ENCODE data around the gene CTCFL. TPM values are rescaled to one million over a fixed set of nuclear protein-coding genes. Genes with fewer than 3 reads are reported as not detected.

CTCFL gene
- total RNA-seq, 2 experiments from 2014 or later: not detected

DNA sequence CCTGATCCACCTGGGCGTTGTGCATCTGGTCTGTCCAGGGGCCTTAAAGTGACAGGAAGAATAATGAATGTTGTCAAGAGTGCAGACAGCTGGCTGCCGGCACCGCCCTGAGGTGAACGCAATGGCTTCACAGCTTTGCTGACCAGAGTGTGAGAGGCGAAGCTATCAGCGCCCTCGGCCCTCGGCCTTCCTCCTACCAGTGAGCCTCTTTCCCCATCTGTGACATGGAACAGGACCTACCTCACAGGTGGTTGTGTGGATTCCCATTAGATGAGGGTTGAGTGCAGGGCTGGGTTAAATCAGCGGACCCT lies 54.8 kb downstream of the CTCFL start:
- peaks cover 5% of the 10 kb centered on the region for H3K4me1 Mint-ChIP-seq (ENCODE audit: low read depth)
- DNase-seq: no peak
- intact Hi-C loops (cut with micrococcal nuclease): no loop called here
- H3K36me3 Mint-ChIP-seq: no peaks in the 10 kb centered on the region
- no peak overlapping the region for H3K27ac Mint-ChIP-seq
- H3K9me3 Mint-ChIP-seq: no peaks in the 10 kb centered on the region
- no peak overlapping the region for H3K4me3 Mint-ChIP-seq
- ChIA-PET POLR2A (no interaction called here), CTCF (interaction anchor here (0.8 kb wide), 1 partner anchor 89 kb away, joined by 3 read pairs; no protein-coding TSS in a partner anchor)
- no peaks in the 10 kb centered on the region for H3K27me3 Mint-ChIP-seq

DNA sequence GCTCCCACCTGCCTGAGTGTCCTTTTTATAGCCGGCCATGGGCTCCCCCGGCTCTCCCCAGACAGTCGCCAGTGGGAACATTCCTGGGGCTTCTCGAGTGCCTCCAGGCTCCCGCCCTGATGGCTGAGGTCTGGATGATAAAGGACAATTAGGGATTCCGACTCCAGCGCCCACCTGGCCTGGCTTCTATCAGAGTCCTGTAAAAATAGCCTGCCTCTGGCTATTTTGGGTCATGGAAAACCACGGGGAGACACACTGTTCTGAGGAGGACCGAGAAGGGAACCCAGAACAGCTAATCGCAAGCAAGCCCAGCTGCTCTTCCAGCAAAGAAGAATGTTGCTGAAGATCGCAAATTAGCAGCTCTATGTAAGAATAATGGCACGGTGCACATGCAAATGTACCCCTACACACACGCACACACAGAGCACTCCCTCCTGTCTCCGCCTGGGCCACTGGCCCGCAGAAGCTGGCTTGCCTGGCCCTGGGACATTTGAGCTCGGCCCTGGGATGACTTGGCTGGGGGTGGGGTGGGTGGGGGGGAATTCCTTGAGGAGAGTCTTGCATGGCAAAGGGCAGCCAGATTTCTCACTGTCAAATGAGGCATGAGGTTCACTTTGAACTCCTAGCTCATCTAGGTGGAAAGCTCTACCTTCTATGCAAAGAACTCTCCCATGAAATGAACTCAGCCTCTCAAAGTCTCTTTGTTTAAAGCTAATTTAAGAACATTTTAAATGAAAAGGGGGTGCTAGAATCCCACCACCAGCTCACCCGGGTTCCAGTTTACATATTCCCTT lies 55.3 kb downstream of the CTCFL start:
- intact Hi-C loops (cut with micrococcal nuclease): no loop called here
- no peaks in the 10 kb centered on the region for H3K9me3 Mint-ChIP-seq
- DNase-seq: no peak
- POLR2A ChIA-PET: no interaction called here
- H3K4me1 Mint-ChIP-seq (ENCODE audit: low read depth): peaks cover 5% of the 10 kb centered on the region
- H3K27ac Mint-ChIP-seq: no peak overlapping the region
- no peak overlapping the region for H3K4me3 Mint-ChIP-seq
- no peaks in the 10 kb centered on the region for H3K27me3 Mint-ChIP-seq
- H3K36me3 Mint-ChIP-seq: no peaks in the 10 kb centered on the region
- CTCF ChIA-PET: interaction anchor here (0.8 kb wide), 1 partner anchor 88 kb away, joined by 3 read pairs; no protein-coding TSS in a partner anchor

DNA sequence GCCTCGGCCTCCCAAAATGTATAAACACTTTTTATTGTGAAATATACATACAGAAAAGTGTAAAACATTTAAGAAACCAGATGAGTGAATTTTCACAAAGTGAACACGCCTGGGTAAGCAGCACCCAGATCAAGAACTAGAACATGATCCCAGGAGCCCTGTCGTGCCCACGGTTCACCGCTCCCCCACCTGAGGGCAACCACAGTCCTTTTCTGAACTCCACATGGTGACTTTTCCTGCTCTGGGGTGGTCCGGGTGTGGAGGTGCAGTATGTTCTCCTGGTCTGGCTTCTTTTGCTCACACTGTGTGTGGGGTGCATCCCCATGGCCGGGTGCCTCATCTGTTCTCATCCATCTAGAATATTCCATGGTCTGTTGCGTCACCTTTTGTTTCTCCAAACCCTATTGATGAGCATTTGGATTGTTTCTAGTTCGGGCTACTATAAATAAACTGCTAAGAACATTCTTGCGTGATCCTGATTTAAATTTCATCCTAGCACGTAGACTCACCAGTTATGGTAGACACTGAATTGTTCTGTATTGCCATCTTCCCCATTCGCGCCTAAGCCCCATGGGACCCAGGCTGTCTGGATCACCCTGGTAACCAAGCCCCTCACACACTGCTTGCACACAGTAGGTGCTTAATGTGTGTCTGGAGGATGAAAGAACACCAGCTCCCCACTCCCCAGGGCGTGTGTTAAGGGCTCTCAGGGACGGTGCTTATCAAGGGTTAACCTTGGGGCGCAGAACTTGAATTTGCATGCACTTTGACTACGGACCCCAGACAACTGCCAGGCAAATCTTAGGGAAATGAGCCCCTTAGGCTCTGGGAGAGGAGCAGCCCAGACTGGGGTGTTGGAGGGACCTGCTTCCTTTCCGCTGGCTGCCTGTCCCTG lies 56.2 kb downstream of the CTCFL start:
- Mint-ChIP-seq H3K27me3 (no peaks in the 10 kb centered on the region), H3K9me3 (no peaks in the 10 kb centered on the region), H3K4me3 (no peak overlapping the region), H3K4me1 (ENCODE audit: low read depth) (peaks cover 5% of the 10 kb centered on the region), H3K27ac (no peak overlapping the region), H3K36me3 (no peaks in the 10 kb centered on the region)
- intact Hi-C loops (cut with micrococcal nuclease): no loop called here
- DNase-seq: no peak
- ChIA-PET POLR2A (no interaction called here), CTCF (no interaction called here)

DNA sequence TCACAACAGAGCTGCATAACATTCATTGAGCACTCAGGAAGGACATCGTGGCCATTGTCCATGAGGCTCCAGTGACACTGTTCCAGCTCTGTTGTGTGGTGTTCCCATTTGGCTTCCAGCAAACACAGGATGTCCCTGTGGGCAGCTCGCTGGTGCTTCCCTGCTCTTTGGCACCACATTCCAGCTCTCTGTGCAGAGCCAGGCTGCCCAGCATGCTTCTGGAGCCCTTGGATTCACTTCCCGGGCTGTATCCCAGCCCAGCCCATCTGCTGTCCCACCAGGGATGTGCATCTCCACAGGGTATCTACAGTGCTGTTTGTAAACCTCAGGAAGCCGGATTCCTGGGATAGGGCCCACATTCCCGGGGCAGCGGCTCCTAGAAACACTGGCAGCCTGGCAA lies 57.2 kb downstream of the CTCFL start:
- intact Hi-C loops (cut with micrococcal nuclease): no loop called here
- Mint-ChIP-seq H3K36me3 (no peaks in the 10 kb centered on the region), H3K4me1 (ENCODE audit: low read depth) (no peaks in the 10 kb centered on the region), H3K27ac (no peak overlapping the region), H3K9me3 (no peaks in the 10 kb centered on the region), H3K27me3 (no peaks in the 10 kb centered on the region), H3K4me3 (no peak overlapping the region)
- no peak for DNase-seq
- CTCF ChIA-PET: no interaction called here
- POLR2A ChIA-PET: no interaction called here

DNA sequence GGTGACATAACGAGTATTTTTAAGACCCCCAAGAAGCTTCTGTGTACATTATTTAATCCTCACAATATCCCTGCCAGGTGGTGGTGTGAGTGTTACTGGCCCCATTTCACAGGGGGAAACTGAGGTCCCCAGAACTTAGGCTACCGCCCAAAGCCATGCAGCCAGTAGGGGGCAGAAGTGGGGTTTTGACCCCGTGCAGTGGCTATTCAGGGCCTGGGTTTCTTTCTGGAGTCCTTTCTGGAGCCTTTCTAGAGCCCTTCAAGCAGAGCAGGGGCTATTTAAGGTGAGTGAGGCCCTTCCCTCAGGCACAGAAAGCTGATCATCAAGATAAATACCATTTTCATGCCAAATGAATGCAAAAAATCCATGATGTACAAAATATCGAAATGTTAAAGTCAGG lies 59.0 kb downstream of the CTCFL start:
- H3K4me3 Mint-ChIP-seq: no peak overlapping the region
- DNase-seq: no peak
- no peaks in the 10 kb centered on the region for H3K36me3 Mint-ChIP-seq
- H3K27ac Mint-ChIP-seq: no peak overlapping the region
- ChIA-PET CTCF (no interaction called here), POLR2A (no interaction called here)
- H3K4me1 Mint-ChIP-seq (ENCODE audit: low read depth): no peaks in the 10 kb centered on the region
- no peaks in the 10 kb centered on the region for H3K27me3 Mint-ChIP-seq
- no peaks in the 10 kb centered on the region for H3K9me3 Mint-ChIP-seq
- intact Hi-C loops (cut with micrococcal nuclease): no loop called here

DNA sequence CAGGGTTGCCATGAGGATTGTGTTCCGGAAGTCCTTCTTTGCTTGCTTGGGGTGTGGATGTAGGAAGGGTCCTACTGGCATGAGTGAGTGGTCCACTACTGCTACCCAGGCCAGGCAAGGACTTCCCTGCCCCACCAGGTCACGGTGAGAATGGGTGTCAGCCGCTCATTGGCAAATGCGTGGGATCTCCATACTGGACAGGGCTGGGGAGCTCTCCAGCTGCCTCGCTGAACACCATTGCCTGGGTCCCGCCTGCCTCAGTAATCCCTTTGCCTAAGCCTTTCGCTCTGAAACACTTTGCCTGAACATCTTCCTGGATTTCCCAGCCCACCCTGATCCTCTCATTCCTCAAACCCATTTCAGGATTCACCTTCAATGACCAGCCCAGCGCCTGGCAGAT lies 59.5 kb downstream of the CTCFL start:
- Mint-ChIP-seq H3K27ac (no peak overlapping the region), H3K4me3 (no peak overlapping the region), H3K4me1 (ENCODE audit: low read depth) (no peaks in the 10 kb centered on the region), H3K9me3 (no peaks in the 10 kb centered on the region), H3K27me3 (no peaks in the 10 kb centered on the region), H3K36me3 (no peaks in the 10 kb centered on the region)
- intact Hi-C loops (cut with micrococcal nuclease): no loop called here
- ChIA-PET POLR2A (no interaction called here), CTCF (no interaction called here)
- no peak for DNase-seq

DNA sequence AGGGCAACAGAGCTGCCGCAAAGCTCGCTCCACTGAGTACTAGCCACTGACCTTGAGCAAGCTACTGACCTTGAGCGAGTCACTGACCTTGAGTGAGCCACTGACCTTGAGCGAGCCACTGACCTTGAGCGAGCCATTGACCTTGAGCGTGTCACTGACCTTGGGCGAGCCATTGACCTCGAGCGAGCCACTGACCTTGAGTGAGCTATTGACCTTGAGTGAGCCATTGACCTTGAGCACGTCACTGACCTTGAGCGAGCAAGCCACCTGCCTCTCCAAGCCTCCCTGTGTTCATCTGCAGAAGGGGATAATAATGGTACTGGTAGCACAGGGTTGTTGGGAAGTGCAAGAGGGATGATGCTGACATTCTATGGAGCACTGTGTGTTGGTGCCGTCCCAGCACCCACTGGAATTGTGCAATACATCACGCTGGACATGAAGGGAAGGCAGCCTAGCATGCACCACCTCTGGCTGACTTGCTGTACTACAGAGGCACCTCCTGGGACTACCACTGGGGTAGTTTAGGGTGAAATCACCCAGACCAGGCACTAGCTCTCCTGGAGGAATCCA lies 60.2 kb downstream of the CTCFL start:
- ChIA-PET POLR2A (no interaction called here), CTCF (interaction anchor here (0.6 to 1.0 kb wide), 4 partner anchors 8 to 746 kb away, joined by 3 to 5 read pairs (median 4); no protein-coding TSS in a partner anchor)
- Mint-ChIP-seq H3K9me3 (no peaks in the 10 kb centered on the region), H3K36me3 (no peaks in the 10 kb centered on the region), H3K4me1 (ENCODE audit: low read depth) (no peaks in the 10 kb centered on the region), H3K27me3 (no peaks in the 10 kb centered on the region), H3K27ac (no peak overlapping the region), H3K4me3 (peak overlapping the region; percentile 10)
- intact Hi-C loops (cut with micrococcal nuclease): no loop called here
- no peak for DNase-seq

DNA sequence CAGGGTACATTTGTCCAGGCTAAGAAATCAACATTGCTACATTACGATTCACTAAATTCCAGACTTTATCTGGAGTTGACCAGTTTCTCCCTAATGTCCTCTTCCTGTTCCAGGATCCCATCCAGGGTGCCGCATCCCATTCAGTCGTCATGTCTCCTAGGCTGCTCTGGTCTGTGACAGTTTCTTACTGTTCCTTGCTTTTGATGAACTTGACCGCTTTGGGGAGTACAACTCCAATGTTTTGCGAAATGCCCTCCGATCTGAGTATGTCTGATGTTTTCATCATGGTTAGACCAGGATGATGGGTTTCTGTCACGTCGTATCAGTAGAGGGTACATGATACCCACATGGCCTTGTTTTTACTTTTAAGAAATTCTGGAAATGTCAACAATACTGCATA lies 62.2 kb downstream of the CTCFL start:
- POLR2A ChIA-PET: no interaction called here
- H3K4me1 Mint-ChIP-seq (ENCODE audit: low read depth): no peaks in the 10 kb centered on the region
- intact Hi-C loops (cut with micrococcal nuclease): no loop called here
- no peaks in the 10 kb centered on the region for H3K27me3 Mint-ChIP-seq
- CTCF ChIA-PET: no interaction called here
- no peak overlapping the region for H3K4me3 Mint-ChIP-seq
- DNase-seq: no peak
- no peaks in the 10 kb centered on the region for H3K36me3 Mint-ChIP-seq
- no peak overlapping the region for H3K27ac Mint-ChIP-seq
- no peaks in the 10 kb centered on the region for H3K9me3 Mint-ChIP-seq

DNA sequence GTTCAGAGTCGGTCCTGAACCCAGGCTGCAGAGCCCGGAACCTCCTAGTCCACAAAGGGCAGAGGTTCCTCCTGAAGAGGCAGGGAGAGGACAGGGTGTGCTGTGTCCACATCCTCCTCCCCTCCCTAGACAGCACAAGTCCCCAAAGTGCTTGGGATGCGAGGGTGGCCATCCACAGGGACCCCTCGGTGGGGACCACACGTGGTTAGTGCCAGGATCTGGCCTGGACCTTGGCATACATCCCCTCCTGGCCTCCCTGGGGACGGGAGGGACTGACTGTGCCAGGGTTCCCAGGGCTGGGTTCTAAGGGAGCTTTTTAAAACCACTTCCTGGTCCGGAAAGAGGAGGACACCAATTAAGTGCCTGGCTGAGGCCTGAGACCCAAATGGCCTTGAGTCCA lies 63.2 kb downstream of the CTCFL start:
- no peaks in the 10 kb centered on the region for H3K9me3 Mint-ChIP-seq
- intact Hi-C loops (cut with micrococcal nuclease): no loop called here
- no peaks in the 10 kb centered on the region for H3K27me3 Mint-ChIP-seq
- ChIA-PET CTCF (no interaction called here), POLR2A (interaction anchor here (0.5 to 0.6 kb wide), 2 partner anchors 72 to 234 kb away, joined by 3 read pairs; no protein-coding TSS in a partner anchor)
- no peak overlapping the region for H3K27ac Mint-ChIP-seq
- no peak for DNase-seq
- no peaks in the 10 kb centered on the region for H3K36me3 Mint-ChIP-seq
- H3K4me1 Mint-ChIP-seq (ENCODE audit: low read depth): no peaks in the 10 kb centered on the region
- H3K4me3 Mint-ChIP-seq: no peak overlapping the region

DNA sequence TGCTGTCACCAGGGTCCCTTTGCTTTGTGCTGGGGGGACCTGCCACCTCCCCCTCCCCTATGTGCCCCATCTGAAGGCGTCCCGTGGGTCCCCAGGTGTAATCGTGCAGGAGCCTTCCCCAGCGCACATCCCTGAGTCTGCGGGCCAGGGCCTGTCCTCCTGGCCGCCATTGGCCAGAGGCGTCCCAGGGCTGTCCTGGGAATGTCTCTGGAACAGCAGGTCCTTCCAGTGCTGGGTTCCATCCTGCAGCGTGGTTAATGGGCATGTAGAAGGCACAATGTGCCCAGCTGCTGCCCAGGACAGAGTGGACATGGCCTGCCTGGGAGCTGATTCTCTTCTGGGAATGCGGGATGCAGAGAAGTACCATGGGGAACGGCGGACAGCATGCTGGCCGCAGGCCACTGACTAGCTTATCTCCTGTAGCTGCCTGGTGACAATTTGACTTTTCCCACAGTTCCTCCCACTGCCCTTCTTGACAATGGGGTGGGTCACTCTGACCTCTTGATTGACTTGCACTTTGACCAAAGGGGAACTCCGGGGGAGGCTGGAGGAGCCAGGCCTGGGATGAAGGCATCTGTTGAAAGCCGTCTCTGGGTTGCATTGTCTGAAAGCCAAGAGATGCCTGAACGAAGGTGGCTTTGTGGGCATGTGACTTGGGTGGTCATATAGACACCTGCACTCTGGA lies 64.0 kb downstream of the CTCFL start:
- no peak for DNase-seq
- Mint-ChIP-seq H3K9me3 (no peaks in the 10 kb centered on the region), H3K27me3 (no peaks in the 10 kb centered on the region), H3K4me3 (no peak overlapping the region), H3K4me1 (ENCODE audit: low read depth) (no peaks in the 10 kb centered on the region), H3K27ac (no peak overlapping the region), H3K36me3 (no peaks in the 10 kb centered on the region)
- intact Hi-C loops (cut with micrococcal nuclease): no loop called here
- POLR2A ChIA-PET: no interaction called here
- CTCF ChIA-PET: no interaction called here

DNA sequence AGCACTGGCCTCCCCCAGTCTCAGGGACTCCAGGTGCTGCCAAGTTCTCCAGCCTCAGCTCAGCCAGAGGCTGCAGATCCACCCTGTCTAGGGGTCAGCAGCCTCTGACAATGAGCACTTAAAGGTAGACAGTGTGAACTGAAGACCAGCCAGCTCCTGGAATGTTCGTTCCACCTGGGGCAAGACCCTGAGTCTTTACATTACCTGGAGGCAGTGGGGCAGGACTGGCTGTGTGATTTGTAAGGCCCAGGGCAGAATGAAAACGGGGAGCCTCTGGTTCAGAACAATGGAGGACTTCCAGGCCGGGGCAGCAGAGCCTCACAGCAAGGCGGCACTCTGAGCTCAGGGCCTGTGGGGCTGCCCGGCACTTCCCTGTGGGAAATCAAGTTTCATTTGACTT lies 65.0 kb downstream of the CTCFL start:
- intact Hi-C loops (cut with micrococcal nuclease): no loop called here
- H3K36me3 Mint-ChIP-seq: no peaks in the 10 kb centered on the region
- no peak overlapping the region for H3K4me3 Mint-ChIP-seq
- H3K27ac Mint-ChIP-seq: no peak overlapping the region
- DNase-seq: no peak
- CTCF ChIA-PET: no interaction called here
- no peaks in the 10 kb centered on the region for H3K27me3 Mint-ChIP-seq
- H3K4me1 Mint-ChIP-seq (ENCODE audit: low read depth): no peaks in the 10 kb centered on the region
- H3K9me3 Mint-ChIP-seq: no peaks in the 10 kb centered on the region
- POLR2A ChIA-PET: no interaction called here

DNA sequence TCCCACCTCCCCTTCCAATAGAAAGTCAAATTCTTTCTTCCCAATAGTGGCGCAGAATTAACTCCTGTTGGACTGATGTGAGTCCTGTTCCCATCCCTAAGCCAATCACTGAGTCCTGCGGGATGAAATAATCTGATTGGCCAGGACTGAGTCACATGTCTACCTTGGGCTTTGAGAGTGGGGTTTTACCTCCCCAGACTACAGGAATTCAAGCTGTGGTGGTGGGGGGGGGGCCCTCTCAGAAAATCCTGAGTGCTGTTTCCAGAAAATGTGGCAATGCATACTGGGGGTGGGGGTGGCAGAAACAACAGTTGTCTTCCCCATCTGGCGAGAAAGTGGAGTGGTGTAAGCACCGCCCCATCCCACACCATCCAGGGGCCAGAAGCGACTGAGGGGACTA lies 65.7 kb downstream of the CTCFL start:
- ChIA-PET CTCF (no interaction called here), POLR2A (no interaction called here)
- Mint-ChIP-seq H3K9me3 (no peaks in the 10 kb centered on the region), H3K27ac (no peak overlapping the region), H3K4me3 (no peak overlapping the region), H3K4me1 (ENCODE audit: low read depth) (no peaks in the 10 kb centered on the region), H3K27me3 (no peaks in the 10 kb centered on the region), H3K36me3 (no peaks in the 10 kb centered on the region)
- intact Hi-C loops (cut with micrococcal nuclease): no loop called here
- no peak for DNase-seq

Measured in activated CD4-positive, alpha-beta memory T cell treated with anti-CD3 and anti-CD28 coated beads for 36 hours (primary cell).